ENCODE results near the gene PVALB.
"Not testable (repeated sequence)": the region's sequence is repeated elsewhere in the genome, so short reads cannot be mapped to it uniquely, and the experiment has no call there.

The PVALB gene

GRCh38 chr22:36756031-36756430 is 60.8 kb downstream of the PVALB start:
- DNase-seq: no peak

DNA sequence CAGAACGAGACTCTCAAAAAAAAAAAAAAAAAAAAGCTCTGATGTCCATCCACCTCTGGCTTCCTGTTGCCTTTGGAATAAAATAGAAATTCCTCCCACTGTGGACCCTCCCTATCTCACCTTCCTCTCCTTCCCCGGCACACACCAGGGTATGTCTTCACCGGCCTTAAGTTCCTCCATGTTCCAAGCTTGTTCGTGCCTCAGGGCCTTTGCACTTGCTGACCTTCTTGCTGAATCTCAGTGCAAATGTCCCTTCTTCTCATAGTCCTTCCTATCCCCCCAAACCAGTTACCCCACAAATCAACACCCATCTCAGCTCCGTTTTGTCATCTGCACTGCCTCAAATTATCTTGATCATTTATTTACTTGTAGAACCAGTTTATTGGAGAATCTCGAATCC is 61.5 kb downstream of the PVALB start:
- no peak for DNase-seq

DNA sequence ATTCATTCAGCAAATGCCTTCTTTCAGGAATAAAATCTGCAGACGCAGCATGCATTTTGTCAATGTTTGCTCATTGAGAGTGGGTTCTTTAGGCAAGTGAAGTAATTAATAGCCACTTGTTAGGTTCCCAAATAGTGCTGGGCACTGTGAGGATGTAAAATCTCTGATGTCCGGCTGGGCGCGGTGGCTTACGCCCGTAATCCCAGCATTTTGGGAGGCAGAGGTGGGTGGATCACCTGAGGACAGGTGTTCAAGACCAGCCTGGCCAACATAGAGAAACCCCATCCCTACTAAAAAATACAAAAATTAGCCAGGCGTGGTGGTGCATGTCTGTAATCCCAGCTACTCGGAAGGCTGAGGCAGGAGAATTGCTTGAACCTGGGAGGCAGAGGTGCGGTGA is 62.0 kb downstream of the PVALB start:
- DNase-seq: not testable (repeated sequence)

- no peak for DNase-seq
These were observed 62.9 kb downstream of the PVALB start for GRCh38 chr22:36753916-36754315.

DNA sequence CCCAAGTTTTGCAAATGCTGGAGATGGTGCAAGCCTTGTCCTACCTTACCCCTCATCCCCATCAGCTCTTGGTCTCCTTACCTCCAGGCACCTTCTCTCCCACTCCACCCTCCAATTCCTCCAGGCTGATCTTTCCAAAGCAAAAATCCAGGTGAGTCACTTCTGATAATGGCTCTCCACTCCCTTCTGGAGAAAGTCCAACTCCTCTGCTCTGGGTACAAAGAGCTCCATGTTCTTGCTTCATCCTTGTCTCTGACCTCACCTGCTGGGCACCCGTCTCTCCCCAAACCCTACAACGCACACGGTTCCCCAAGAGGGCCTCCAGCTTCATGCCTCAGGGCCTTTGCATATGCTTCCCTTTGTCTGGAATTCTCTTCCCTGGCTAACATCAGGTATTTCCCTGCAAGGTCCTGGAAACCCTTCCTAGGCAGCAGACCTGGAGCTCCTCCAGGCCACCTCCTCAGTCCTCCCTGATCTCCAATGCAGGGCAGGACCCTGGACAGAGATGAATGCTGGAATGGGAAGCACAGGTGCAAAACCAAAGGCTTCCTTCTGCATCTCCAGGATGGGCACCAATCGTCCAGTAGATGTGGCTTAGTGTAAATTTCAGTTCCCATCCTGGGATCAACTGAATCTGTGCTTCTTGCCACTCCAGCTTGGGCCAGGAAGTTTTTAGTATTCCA is 63.6 kb downstream of the PVALB start:
- DNase-seq: no peak
